SH-SY5Y (cell line): ENCODE measurements around the gene FOXE1.

ENCODE experiments used
- GATA2 ChIP-seq: IDR thresholded peaks from 2 replicates; pipeline ENCODE4 v1.6.1; 2011; ENCODE audit warnings: mild to moderate bottlenecking, low read depth, low read length
- GATA3 ChIP-seq: IDR thresholded peaks from 2 replicates; pipeline ENCODE4 v1.6.1; 2011; ENCODE audit warnings: low read depth, mild to moderate bottlenecking, low read length, moderate library complexity

DNA sequence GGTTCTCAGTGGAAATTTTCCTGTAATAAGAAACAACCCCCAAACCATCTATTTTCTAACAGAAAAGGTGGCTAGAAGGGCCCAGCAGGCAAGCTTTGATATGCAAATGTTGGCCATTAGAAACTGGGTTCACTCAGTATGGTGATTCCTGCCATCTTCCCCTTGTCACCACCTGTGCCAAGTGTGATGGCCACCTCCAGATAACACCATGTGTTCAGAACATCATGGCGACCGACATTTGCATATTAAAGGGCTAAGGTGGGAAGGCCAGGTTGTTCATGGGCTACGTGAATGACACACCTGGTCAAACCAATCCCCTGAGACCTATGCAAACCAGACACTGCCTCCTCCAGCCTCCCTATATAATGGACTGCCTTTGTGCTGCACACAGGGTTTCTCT lies 20.4 kb downstream of the FOXE1 start:
- TF ChIP-seq GATA3 (no peak), GATA2 (no peak)
